A549 (cell line): ENCODE measurements around the gene EEF1AKMT1.

Experiments
- BCL3 ChIP-seq: fragments of >200 bp; sonication (Bioruptor Twin); formaldehyde crosslinking; IDR thresholded peaks from 3 replicates; pipeline ENCODE4 v1.6.1; 2016
- BHLHE40 ChIP-seq: IDR thresholded peaks from 2 replicates; pipeline ENCODE4 v1.6.1; 2012; ENCODE audit warnings: low read depth, low read length, inconsistent platforms
- CTCF ChIP-seq: fragments of >200 bp; sonication (Bioruptor Twin); formaldehyde crosslinking; IDR thresholded peaks from 3 replicates; pipeline ENCODE4 v1.5.1; 2016
- EP300 ChIP-seq, 2 experiments: fragments of >200 bp; sonication (Bioruptor Twin); formaldehyde crosslinking; IDR thresholded peaks; 2 replicates in 1 of 2; 3 replicates in 1 of 2; pipeline ENCODE4 v1.6.1; 2016 to 2017
- HES2 ChIP-seq: fragments of >200 bp; sonication (Bioruptor Twin); formaldehyde crosslinking; IDR thresholded peaks from 2 replicates; pipeline ENCODE4 v1.6.1; 2016
- HOXA7 ChIP-seq: fragments of 250-450 bp; sonication (Bioruptor Pico); IDR thresholded peaks from 2 replicates; pipeline ENCODE4 v1.5.0; 2020; ENCODE audit warnings: mild to moderate bottlenecking, moderate library complexity
- KDM5A ChIP-seq: fragments of 200-600 bp; sonication (generic); IDR thresholded peaks from 2 replicates; pipeline ENCODE4 v1.6.1; 2016; ENCODE audit warnings: antibody characterized with exemption, mild to moderate bottlenecking
- MYC ChIP-seq: IDR thresholded peaks from 2 replicates; pipeline ENCODE4 v1.6.1; 2012; ENCODE audit warnings: mild to moderate bottlenecking, inconsistent platforms, low read length, improper control_type of control experiment, borderline replicate concordance
- NR3C1 ChIP-seq: fragments of >200 bp; sonication (Bioruptor Twin); formaldehyde crosslinking; IDR thresholded peaks from 3 replicates; pipeline ENCODE4 v1.6.1; 2017
- PBX3 ChIP-seq: IDR thresholded peaks from 2 replicates; pipeline ENCODE4 v1.6.1; 2012
- PHF8 ChIP-seq: fragments of 200-600 bp; sonication (generic); IDR thresholded peaks from 2 replicates; pipeline ENCODE4 v1.6.1; 2016; ENCODE audit warnings: low read depth, mild to moderate bottlenecking, antibody characterized with exemption, moderate library complexity, borderline replicate concordance
- POLR2A ChIP-seq: IDR thresholded peaks from 2 replicates; pipeline ENCODE4 v1.6.1; 2012; ENCODE audit warnings: mild to moderate bottlenecking, low read length
- RAD21 ChIP-seq, 2 experiments: fragments of >200 bp in 1 of 2; sonication (Bioruptor Twin) in 1 of 2; formaldehyde crosslinking in 1 of 2; IDR thresholded peaks in 1 of 2; conservative IDR thresholded peaks in 1 of 2; 2 replicates in 1 of 2; 3 replicates in 1 of 2; pipeline ENCODE4 v1.6.1; 2012 to 2018; ENCODE audit warnings: inconsistent platforms in 1 of 2
- TF ChIP-seq, protein P1 (sequence below): IDR thresholded peaks from 2 replicates; pipeline ENCODE4 v1.6.1; 2012

- TF ChIP-seq NR3C1: no peak
- no peak for TF ChIP-seq PHF8
- no peak for TF ChIP-seq CTCF
- TF ChIP-seq, protein P1, sequence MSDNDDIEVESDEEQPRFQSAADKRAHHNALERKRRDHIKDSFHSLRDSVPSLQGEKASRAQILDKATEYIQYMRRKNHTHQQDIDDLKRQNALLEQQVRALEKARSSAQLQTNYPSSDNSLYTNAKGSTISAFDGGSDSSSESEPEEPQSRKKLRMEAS: no peak
- TF ChIP-seq MYC: no peak
- TF ChIP-seq BHLHE40: no peak
- TF ChIP-seq HES2: no peak
- TF ChIP-seq RAD21 (conservative IDR thresholded peaks at IDR 0.05 in 1 of 2, IDR thresholded peaks at IDR 0.05 in 1 of 2): no peak
- TF ChIP-seq HOXA7 (CRISPR knock-in tag): no peak
- no peak for TF ChIP-seq EP300 (IDR thresholded peaks at IDR 0.05)
- no peak for TF ChIP-seq BCL3
- no peak for TF ChIP-seq PBX3
- TF ChIP-seq POLR2A: no peak
- no peak for TF ChIP-seq KDM5A
Observed at GRCh38 chr13:20714161-20714560, 59.6 kb downstream of the EEF1AKMT1 start.
